MCF 10A (cell line): Measurements from ENCODE around the gene POLA2. TPM values are rescaled to one million over a fixed set of nuclear protein-coding genes. Genes with fewer than 3 reads are reported as not detected.

Source experiments
- BruUV-seq: library from RNA; stranded (reverse); fragments of 400-500 nt; replicated peaks from 2 replicates; lab custom pipeline; 2021; lab: Mats Ljungman, UMichigan
- CTCF ChIA-PET: fragments of 300-600 bp; sonication (Branson Sonifier 250); formaldehyde crosslinking; extraction: SDS; loops from one replicate; lab custom pipeline; 2021; ENCODE audit warnings: antibody characterized with exemption, inconsistent platforms; lab: Yijun Ruan, JAX
- POLR2A ChIA-PET: fragments of 300-600, 350-650 bp; sonication (Branson Sonifier 250); formaldehyde crosslinking; extraction: SDS; loops from one replicate; lab custom pipeline; 2020; ENCODE audit warnings: antibody characterized with exemption, inconsistent platforms; lab: Yijun Ruan, JAX
- DNase-seq: peaks from one replicate; pipeline ENCODE4 v3.0.0-alpha.2; 2018; ENCODE audit not compliant: unreplicated experiment
- H3K27ac Mint-ChIP-seq: one replicate; pipeline ENCODE4 v1.8.0; 2022; ENCODE audit warnings: mild to moderate bottlenecking, low read depth, mixed read lengths; ENCODE audit not compliant: unreplicated experiment
- H3K27me3 Mint-ChIP-seq: one replicate; pipeline ENCODE4 v1.8.0; 2022; ENCODE audit warnings: mixed read lengths; ENCODE audit not compliant: insufficient read depth, unreplicated experiment
- H3K36me3 Mint-ChIP-seq: one replicate; pipeline ENCODE4 v1.8.0; 2022; ENCODE audit warnings: mild to moderate bottlenecking, moderate library complexity, mixed read lengths; ENCODE audit not compliant: insufficient read depth, unreplicated experiment
- H3K4me1 Mint-ChIP-seq: one replicate; pipeline ENCODE4 v1.8.0; 2022; ENCODE audit warnings: mixed read lengths; ENCODE audit not compliant: insufficient read depth, unreplicated experiment
- H3K4me3 Mint-ChIP-seq: one replicate; pipeline ENCODE4 v1.8.0; 2022; ENCODE audit warnings: mild to moderate bottlenecking, moderate library complexity, mixed read lengths; ENCODE audit not compliant: unreplicated experiment
- H3K9me3 Mint-ChIP-seq: one replicate; pipeline ENCODE4 v1.8.0; 2022; ENCODE audit warnings: mixed read lengths; ENCODE audit not compliant: unreplicated experiment
- CTCF ChIP-seq: fragments of 200-600 bp; IDR thresholded peaks from one replicate; pipeline ENCODE4 v1.8.0; 2022; ENCODE audit warnings: antibody characterized with exemption, mild to moderate bottlenecking; ENCODE audit not compliant: unreplicated experiment
- intact Hi-C: fragments of 100-400 bp; cut with micrococcal nuclease; formaldehyde crosslinking; loops from 2 replicates; pipeline ENCODE4 v1.14.1; 2022
- total RNA-seq: library from RNA; stranded (reverse); gene quantifications from 2 replicates; pipeline ENCODE4 v1.2.3, GENCODE V29; 2022

The POLA2 gene
- total RNA-seq, 1 experiment from 2014 or later: 10.3 TPM

- TF ChIP-seq CTCF: no peak
- BruUV-seq: no TSS peak
- Mint-ChIP-seq H3K9me3 (no peaks in the 10 kb centered on the region), H3K27me3 (no peaks in the 10 kb centered on the region), H3K27ac (no peak overlapping the region), H3K4me1 (peaks cover 10% of the 10 kb centered on the region), H3K36me3 (peaks cover 8% of the 10 kb centered on the region), H3K4me3 (no peak overlapping the region)
- ChIA-PET CTCF (interaction anchor here (1.5 to 2.5 kb wide), 2 partner anchors 13 to 28 kb away, joined by 7 to 11 read pairs; partner anchors contain the start of gene CDC42EP2), POLR2A (interaction anchor here (0.6 to 0.7 kb wide), 2 partner anchors 13 to 40 kb away, joined by 3 to 4 read pairs; partner anchors contain the start of gene POLA2)
- no peak for DNase-seq
- intact Hi-C loops: no loop called here
Measured at GRCh38 chr11:65301491-65302329, 39.9 kb downstream of the POLA2 start.

GRCh38 chr11:65303555-65303954 is 41.8 kb downstream of the POLA2 start:
- peaks cover 22% of the 10 kb centered on the region for H3K4me1 Mint-ChIP-seq
- no TSS peak for BruUV-seq
- H3K27me3 Mint-ChIP-seq: no peaks in the 10 kb centered on the region
- CTCF ChIA-PET: interaction anchor here (1.2 to 2.5 kb wide), 3 partner anchors 12 to 28 kb away, joined by 5 to 11 read pairs (median 9); no protein-coding TSS in a partner anchor
- H3K36me3 Mint-ChIP-seq: peaks cover 4% of the 10 kb centered on the region
- TF ChIP-seq CTCF: no peak
- no peak overlapping the region for H3K4me3 Mint-ChIP-seq
- no peak overlapping the region for H3K27ac Mint-ChIP-seq
- intact Hi-C loops: no loop called here
- DNase-seq: no peak
- H3K9me3 Mint-ChIP-seq: no peaks in the 10 kb centered on the region
- POLR2A ChIA-PET: interaction anchor here (0.7 kb wide), 1 partner anchor 8 kb away, joined by 3 read pairs; no protein-coding TSS in a partner anchor

- Mint-ChIP-seq H3K27ac (no peak overlapping the region), H3K4me1 (peaks cover 22% of the 10 kb centered on the region)
Measured at GRCh38 chr11:65304110-65304509, 42.3 kb downstream of the POLA2 start.

More at GRCh38 chr11:65304110-65304509, 42.3 kb downstream of the POLA2 start:
- Mint-ChIP-seq H3K9me3 (no peaks in the 10 kb centered on the region), H3K27me3 (no peaks in the 10 kb centered on the region), H3K4me3 (no peak overlapping the region), H3K36me3 (no peaks in the 10 kb centered on the region)
- no peak for DNase-seq
- BruUV-seq: no TSS peak
- POLR2A ChIA-PET: no interaction called here
- intact Hi-C loops: no loop called here
- no peak for TF ChIP-seq CTCF
- CTCF ChIA-PET: interaction anchor here (0.6 to 2.5 kb wide), 3 partner anchors 11 to 29 kb away, joined by 4 to 11 read pairs (median 5); no protein-coding TSS in a partner anchor
